ENCODE results near the gene DSTYK. TPM values are rescaled to one million over a fixed set of nuclear protein-coding genes. Genes with fewer than 3 reads are reported as not detected.
A peak's percentile ranks its signal among the peaks of the same experiment; 100 is the strongest.

DSTYK gene
- total RNA-seq, 2 donors from 2014 or later = 9.8 to 11.0 TPM

DNA sequence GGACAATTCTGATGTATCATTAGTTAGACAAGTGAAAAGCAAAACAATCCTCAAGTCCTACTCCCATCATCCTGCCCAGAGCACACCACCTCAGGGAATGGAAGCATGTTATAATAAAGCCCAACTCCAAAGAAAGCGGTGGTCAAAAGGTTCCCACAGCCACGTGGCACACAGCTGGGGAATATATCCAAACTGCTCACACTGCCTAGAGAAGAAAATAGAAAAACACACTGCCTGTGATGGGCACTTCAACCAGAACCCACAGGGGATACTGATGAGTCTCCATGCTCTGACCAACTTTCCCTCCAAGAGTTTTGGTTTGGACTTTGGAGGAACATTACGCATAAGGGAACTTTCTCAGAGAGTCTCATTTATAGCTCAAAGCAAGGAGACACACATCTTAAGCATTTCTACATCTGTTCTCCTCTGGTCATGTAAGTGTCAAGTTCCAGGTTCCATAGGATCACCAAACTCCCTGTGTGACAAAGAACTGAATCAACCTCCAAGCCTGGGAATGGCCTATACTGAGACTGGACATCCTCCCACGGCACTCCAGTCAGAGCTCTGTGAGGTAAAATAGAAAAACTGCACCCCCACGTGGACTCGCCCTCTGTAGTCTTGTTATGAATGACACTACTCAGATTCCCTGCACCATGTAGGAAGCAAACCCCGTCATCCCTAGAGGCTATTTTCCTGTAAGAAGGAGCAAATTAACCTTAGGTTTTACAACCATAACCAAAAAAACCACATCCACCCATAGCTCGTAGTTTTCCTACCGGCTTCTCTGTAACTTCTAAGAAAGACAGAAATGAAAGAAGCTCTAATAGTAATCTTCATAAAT, 12.2 kb downstream of the DSTYK start:
- no peak overlapping the region for H3K27ac ChIP-seq (ENCODE audit: low read depth, low read length)
- TF ChIP-seq, protein P1, sequence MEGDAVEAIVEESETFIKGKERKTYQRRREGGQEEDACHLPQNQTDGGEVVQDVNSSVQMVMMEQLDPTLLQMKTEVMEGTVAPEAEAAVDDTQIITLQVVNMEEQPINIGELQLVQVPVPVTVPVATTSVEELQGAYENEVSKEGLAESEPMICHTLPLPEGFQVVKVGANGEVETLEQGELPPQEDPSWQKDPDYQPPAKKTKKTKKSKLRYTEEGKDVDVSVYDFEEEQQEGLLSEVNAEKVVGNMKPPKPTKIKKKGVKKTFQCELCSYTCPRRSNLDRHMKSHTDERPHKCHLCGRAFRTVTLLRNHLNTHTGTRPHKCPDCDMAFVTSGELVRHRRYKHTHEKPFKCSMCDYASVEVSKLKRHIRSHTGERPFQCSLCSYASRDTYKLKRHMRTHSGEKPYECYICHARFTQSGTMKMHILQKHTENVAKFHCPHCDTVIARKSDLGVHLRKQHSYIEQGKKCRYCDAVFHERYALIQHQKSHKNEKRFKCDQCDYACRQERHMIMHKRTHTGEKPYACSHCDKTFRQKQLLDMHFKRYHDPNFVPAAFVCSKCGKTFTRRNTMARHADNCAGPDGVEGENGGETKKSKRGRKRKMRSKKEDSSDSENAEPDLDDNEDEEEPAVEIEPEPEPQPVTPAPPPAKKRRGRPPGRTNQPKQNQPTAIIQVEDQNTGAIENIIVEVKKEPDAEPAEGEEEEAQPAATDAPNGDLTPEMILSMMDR (conservative IDR thresholded peaks at IDR 0.05) = no peak
- WGBS, 2 experiments (ENCODE audit: insufficient coverage in 1 of 2, insufficient read length in 1 of 2) = 89 to 95% methylated on average over 6 to 9 of the region's 9 CpGs
- H3K4me3 Mint-ChIP-seq = no peak overlapping the region
- H3K9me3 Mint-ChIP-seq = no peaks in the 10 kb centered on the region
- DNase-seq = no peak
- no peak overlapping the region for H3K9ac ChIP-seq (ENCODE audit: extremely low read depth, low read length, poor library complexity, severe bottlenecking)
- no peaks in the 10 kb centered on the region for H3K27me3 ChIP-seq (ENCODE audit: control insufficient read depth, insufficient read depth, low read length, poor library complexity, severe bottlenecking)
- no peaks in the 10 kb centered on the region for H3K4me1 Mint-ChIP-seq
- no peaks in the 10 kb centered on the region for H3K27me3 Mint-ChIP-seq (ENCODE audit: insufficient read depth)
- no peaks in the 10 kb centered on the region for H3K4me1 ChIP-seq (ENCODE audit: control insufficient read depth, insufficient read depth, low read length)
- H3K27ac Mint-ChIP-seq = peak overlapping the region; percentile 40
- H3K36me3 ChIP-seq (ENCODE audit: control insufficient read depth, insufficient read depth, low read length) = no peaks in the 10 kb centered on the region
- H3K36me3 Mint-ChIP-seq (ENCODE audit: low read depth) = no peaks in the 10 kb centered on the region
- no peaks in the 10 kb centered on the region for H3K9me3 ChIP-seq (ENCODE audit: control insufficient read depth, low read length)
- H3K4me3 ChIP-seq (ENCODE audit: low read length) = no peak overlapping the region

DNA sequence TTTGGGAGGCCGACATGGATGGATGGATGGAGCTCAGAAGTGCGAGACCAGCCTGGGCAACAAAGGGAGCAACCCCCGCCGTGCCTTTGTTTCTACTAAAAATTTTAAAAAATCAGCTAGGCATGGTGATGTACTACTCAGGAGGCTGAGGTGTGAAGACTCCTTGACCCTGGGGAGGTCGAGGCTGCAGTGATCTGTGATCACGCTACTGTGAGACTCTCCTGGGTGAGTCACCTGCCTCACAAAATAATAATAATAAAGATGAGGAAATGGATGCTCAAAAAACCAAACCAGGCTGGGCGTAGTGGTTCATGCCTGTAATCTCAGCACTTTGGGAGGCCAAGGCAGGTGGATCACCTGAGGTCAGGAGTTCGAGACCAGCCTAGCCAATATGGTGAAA, 19.2 kb downstream of the DSTYK start:
- Mint-ChIP-seq H3K9me3 (no peaks in the 10 kb centered on the region), H3K4me1 (peaks cover 39% of the 10 kb centered on the region), H3K4me3 (no peak overlapping the region), H3K27me3 (ENCODE audit: insufficient read depth) (no peaks in the 10 kb centered on the region), H3K27ac (no peak overlapping the region), H3K36me3 (ENCODE audit: low read depth) (no peaks in the 10 kb centered on the region)
- 64 to 70% methylated on average over 4 to 8 of the region's 8 CpGs for WGBS, 2 experiments (ENCODE audit: insufficient coverage in 1 of 2, insufficient read length in 1 of 2)
- Histone ChIP-seq H3K4me1 (ENCODE audit: control insufficient read depth, insufficient read depth, low read length) (no peaks in the 10 kb centered on the region), H3K27ac (ENCODE audit: low read depth, low read length) (no peak overlapping the region), H3K9ac (ENCODE audit: extremely low read depth, low read length, poor library complexity, severe bottlenecking) (no peak overlapping the region), H3K9me3 (ENCODE audit: control insufficient read depth, low read length) (peaks cover 3% of the 10 kb centered on the region), H3K36me3 (ENCODE audit: control insufficient read depth, insufficient read depth, low read length) (no peaks in the 10 kb centered on the region), H3K27me3 (ENCODE audit: control insufficient read depth, insufficient read depth, low read length, poor library complexity, severe bottlenecking) (no peaks in the 10 kb centered on the region), H3K4me3 (ENCODE audit: low read length) (no peak overlapping the region)
- TF ChIP-seq, protein P1 (conservative IDR thresholded peaks at IDR 0.05) = no peak
- DNase-seq = peak; percentile 60

- Histone ChIP-seq H3K27me3 (ENCODE audit: control insufficient read depth, insufficient read depth, low read length, poor library complexity, severe bottlenecking) (no peaks in the 10 kb centered on the region), H3K4me3 (ENCODE audit: low read length) (no peak overlapping the region), H3K36me3 (ENCODE audit: control insufficient read depth, insufficient read depth, low read length) (peaks cover 3% of the 10 kb centered on the region), H3K9me3 (ENCODE audit: control insufficient read depth, low read length) (peaks cover 3% of the 10 kb centered on the region), H3K9ac (ENCODE audit: extremely low read depth, low read length, poor library complexity, severe bottlenecking) (no peak overlapping the region), H3K4me1 (ENCODE audit: control insufficient read depth, insufficient read depth, low read length) (no peaks in the 10 kb centered on the region), H3K27ac (ENCODE audit: low read depth, low read length) (peak overlapping the region; percentile 34)
- Mint-ChIP-seq H3K9me3 (no peaks in the 10 kb centered on the region), H3K4me1 (peaks cover 39% of the 10 kb centered on the region), H3K36me3 (ENCODE audit: low read depth) (no peaks in the 10 kb centered on the region), H3K27ac (no peak overlapping the region), H3K27me3 (ENCODE audit: insufficient read depth) (no peaks in the 10 kb centered on the region), H3K4me3 (no peak overlapping the region)
- 36 to 50% methylated on average over 2 of the region's 2 CpGs for WGBS, 2 experiments (ENCODE audit: insufficient coverage in 1 of 2, insufficient read length in 1 of 2)
- no peak for DNase-seq
- TF ChIP-seq, protein P1 (conservative IDR thresholded peaks at IDR 0.05) = no peak
These were observed 19.9 kb downstream of the DSTYK start for GRCh38 chr1:205191622-205192021.

All from endodermal cell (in vitro differentiated cells).